Muscle layer of duodenum (tissue), 2 donors: ENCODE measurements around the gene LNPK.
"Not testable (repeated sequence)": the region's sequence is repeated elsewhere in the genome, so short reads cannot be mapped to it uniquely, and the experiment has no call there.

Source experiments
- H3K27ac ChIP-seq: one replicate; pipeline ENCODE4 v1.7.0; 2013; ENCODE audit warnings: mild to moderate bottlenecking, low read length
- H3K27me3 ChIP-seq: one replicate; pipeline ENCODE4 v1.7.0; 2013; ENCODE audit warnings: low read depth, mild to moderate bottlenecking, control low read depth, low read length
- H3K36me3 ChIP-seq, 2 donors: one replicate each; pipeline ENCODE4 v1.7.0; 2013; ENCODE audit warnings: low read length in 2 of 2, control low read depth in 1 of 2, mild to moderate bottlenecking in 1 of 2; ENCODE audit not compliant: insufficient read depth in 2 of 2, control insufficient read depth in 1 of 2
- H3K4me1 ChIP-seq, 2 donors: one replicate each; pipeline ENCODE4 v1.7.0; 2013; ENCODE audit warnings: low read length in 2 of 2, mild to moderate bottlenecking in 2 of 2, control low read depth in 1 of 2, moderate library complexity in 1 of 2; ENCODE audit not compliant: insufficient read depth in 2 of 2, control insufficient read depth in 1 of 2
- H3K4me3 ChIP-seq, 2 donors: one replicate each; pipeline ENCODE4 v1.7.0; 2013; ENCODE audit warnings: low read length in 2 of 2, low read depth in 1 of 2, mild to moderate bottlenecking in 1 of 2
- H3K9me3 ChIP-seq, 2 donors: one replicate each; pipeline ENCODE4 v1.7.0; 2013; ENCODE audit warnings: low read length in 2 of 2, control low read depth in 1 of 2, mild to moderate bottlenecking in 1 of 2; ENCODE audit not compliant: control insufficient read depth in 1 of 2
- donor health status: healthy.

The LNPK gene

DNA sequence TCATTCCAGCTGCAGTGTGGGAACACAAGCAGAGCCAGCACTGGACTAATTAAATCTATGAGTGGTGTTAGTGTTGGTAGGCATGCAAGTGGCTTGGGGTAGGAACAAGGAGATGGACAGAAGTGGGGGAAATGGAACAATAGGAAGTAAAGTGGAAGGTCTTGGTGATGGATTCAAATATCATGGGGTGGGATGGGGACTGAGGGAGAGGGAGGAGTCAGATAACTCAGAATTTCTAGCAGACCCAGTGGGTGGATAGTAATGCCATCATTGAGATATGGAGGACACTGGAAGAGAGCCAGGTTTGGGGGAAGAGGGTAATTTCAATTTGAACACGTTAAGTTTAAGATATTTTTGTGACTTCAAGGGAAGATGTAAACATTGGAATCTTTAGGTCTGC lies 2.9 kb upstream of the LNPK start:
- Histone ChIP-seq H3K9me3 (no peaks in the 10 kb centered on the region), H3K27me3 (no peaks in the 10 kb centered on the region), H3K4me1 (peaks cover 4 to 9% of the 10 kb centered on the region in 2 donors), H3K27ac (no peak overlapping the region), H3K36me3 (no peaks in the 10 kb centered on the region), H3K4me3 (no peak overlapping the region)

DNA sequence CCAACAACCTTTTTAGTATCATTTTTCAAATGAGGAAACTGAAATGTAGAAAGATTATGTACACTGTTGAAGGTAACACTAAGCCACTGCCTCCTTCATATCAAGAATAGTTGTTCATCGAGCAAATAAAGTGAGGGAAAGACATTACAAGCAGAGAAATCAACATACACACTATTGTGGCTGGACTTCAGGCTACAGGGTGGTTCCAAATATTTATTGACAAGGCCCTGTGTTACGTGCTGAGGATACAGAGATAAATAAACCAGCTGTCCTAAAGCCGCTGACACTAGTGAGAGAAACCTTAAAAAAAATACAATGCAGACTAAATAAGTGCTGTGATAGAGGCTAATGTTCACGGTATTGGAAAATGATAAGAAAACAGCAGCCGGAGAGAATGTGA lies 1.9 kb upstream of the LNPK start:
- H3K27me3 ChIP-seq = no peaks in the 10 kb centered on the region
- no peaks in the 10 kb centered on the region for H3K36me3 ChIP-seq
- no peaks in the 10 kb centered on the region for H3K9me3 ChIP-seq
- H3K4me3 ChIP-seq = peak overlapping the region in 1 of 2 donors; percentile 48
- no peak overlapping the region for H3K27ac ChIP-seq
- peaks cover 4 to 9% of the 10 kb centered on the region in 2 donors for H3K4me1 ChIP-seq

DNA sequence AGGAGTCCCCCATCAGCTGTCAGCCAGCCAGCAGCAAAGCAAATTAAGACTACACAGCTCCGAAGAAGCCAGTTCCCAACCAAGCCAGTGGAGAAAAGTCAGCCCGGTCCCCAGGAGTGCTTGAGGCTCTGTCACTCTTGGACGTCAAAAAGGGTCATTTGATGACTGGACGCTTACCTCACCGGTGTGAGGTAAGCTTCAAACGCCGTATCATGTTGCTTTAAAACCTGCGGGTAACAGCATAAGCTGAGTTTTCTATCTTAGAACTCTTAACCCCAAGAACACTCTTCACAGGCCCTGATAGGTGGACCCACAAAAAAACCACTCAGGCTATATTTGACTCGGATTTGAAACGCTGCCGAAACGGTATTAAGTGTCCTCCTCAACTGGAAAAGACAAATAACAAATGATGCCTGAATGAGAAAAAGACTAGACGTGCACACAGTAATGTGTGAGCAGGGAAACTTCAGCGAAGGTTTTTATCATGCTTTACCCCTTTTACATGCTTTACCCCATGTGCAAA lies 682 bp upstream of the LNPK start:
- peak overlapping the region; percentile 49 for H3K27ac ChIP-seq
- peak overlapping the region; percentile 80 to 94 for H3K4me3 ChIP-seq
- no peaks in the 10 kb centered on the region for H3K9me3 ChIP-seq
- H3K36me3 ChIP-seq = no peaks in the 10 kb centered on the region
- no peaks in the 10 kb centered on the region for H3K27me3 ChIP-seq
- H3K4me1 ChIP-seq = peaks cover 4 to 9% of the 10 kb centered on the region in 2 donors

DNA sequence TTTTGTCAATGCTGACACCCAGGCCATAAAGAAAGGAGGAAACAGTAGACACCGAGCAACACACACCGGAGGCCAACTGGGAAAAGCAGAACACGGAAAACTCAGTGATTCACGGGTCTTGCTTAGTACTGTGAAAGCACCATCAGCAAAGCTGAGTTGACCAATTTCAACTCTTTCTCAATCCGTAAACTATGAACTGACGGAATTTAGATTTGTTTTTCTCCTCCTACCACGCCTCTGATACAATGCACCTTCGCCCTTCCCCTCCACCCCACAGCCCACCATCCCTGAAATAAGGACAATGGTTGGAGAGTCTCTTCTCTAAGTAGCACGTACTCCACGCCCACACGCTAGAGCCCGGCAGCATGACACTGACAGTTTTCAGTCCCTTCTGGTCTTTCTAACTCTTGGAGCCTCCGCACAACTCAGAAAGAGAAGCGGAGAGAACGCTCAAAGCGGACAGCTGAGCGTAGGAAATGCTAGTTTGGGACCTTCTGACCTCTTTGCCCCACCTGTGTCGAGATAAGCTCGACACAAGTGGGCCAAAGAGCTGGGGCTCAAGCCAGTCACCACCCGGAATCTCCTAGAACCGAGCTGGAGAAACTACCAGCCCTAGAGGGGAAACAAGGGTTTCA lies 669 bp downstream of the LNPK start:
- Histone ChIP-seq H3K36me3 (no peaks in the 10 kb centered on the region), H3K4me3 (peak overlapping the region; percentile 80 to 94), H3K27ac (peak overlapping the region; percentile 92), H3K4me1 (peaks cover 4 to 9% of the 10 kb centered on the region in 2 donors), H3K27me3 (no peaks in the 10 kb centered on the region), H3K9me3 (no peaks in the 10 kb centered on the region)

DNA sequence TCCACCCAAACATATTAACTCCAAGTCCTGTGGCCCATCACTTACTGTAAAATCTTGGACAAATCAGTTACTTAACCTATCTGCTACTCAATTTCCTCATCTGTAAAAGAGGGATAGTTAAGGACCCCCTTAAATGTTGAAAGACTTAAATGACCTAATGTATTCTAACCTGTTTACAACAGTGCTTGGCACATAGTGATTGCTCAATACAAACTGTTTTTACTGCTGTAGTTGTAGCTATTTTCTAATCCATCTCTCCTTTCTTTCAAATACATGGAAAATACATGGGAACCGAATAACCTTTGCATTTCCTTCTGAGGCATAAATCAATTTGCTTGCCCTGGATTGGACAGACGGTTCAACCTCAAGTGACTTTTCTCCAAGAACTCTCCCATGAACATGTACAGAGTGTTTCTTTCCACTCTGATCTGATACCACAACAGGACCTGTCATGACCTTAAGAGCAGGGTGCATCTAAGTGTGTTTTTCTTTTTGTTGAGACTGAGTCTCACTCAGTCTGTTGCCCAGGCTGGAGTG lies 2.7 kb downstream of the LNPK start:
- peaks cover 4 to 9% of the 10 kb centered on the region in 2 donors for H3K4me1 ChIP-seq
- H3K36me3 ChIP-seq = no peaks in the 10 kb centered on the region
- H3K27me3 ChIP-seq = no peaks in the 10 kb centered on the region
- H3K9me3 ChIP-seq = no peaks in the 10 kb centered on the region
- no peak overlapping the region for H3K27ac ChIP-seq
- H3K4me3 ChIP-seq = no peak overlapping the region

DNA sequence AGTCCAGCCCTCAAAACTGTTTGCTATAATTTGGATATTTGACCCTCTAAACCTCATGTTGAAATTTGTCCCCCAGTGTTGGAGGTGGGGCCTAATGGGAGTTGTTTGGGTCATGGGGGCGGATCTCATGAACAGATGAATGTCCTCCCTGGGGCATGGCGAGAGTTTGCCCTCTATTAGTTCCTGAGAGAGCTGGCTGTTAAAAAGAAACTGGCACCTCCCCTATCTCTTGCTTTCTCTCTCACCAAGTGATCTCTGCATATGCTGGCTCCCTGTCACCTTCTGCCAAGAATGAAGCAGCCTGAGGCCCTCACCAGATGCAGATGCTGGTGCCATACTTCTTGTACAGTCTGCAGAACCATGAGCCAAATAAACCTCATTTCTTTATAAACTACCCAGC lies 12.0 kb downstream of the LNPK start:
- no peaks in the 10 kb centered on the region for H3K4me1 ChIP-seq
- H3K27ac ChIP-seq = no peak overlapping the region
- peaks cover 0 to 14% of the 10 kb centered on the region in 2 donors for H3K36me3 ChIP-seq
- no peaks in the 10 kb centered on the region for H3K9me3 ChIP-seq
- H3K27me3 ChIP-seq = no peaks in the 10 kb centered on the region
- H3K4me3 ChIP-seq = no peak overlapping the region

DNA sequence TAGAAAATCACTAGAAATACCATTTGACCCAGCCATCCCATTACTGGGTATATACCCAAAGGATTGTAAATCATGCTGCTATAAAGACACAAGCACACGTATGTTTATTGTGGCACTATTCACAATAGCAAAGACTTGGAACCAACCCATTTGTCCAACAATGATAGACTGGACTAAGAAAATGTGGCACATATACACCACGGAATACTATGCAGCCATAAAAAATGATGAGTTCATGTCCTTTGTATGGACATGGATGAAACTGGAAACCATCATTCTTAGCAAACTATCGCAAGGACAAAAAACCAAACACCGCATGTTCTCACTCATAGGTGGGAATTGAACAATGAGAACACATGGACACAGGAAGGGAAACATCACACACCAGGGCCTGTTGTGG lies 14.9 kb downstream of the LNPK start:
- H3K27ac ChIP-seq, H3K4me1 ChIP-seq, H3K4me3 ChIP-seq, H3K27me3 ChIP-seq, H3K9me3 ChIP-seq: not testable (repeated sequence)
- peaks cover 5 to 14% of the 10 kb centered on the region in 2 donors for H3K36me3 ChIP-seq

DNA sequence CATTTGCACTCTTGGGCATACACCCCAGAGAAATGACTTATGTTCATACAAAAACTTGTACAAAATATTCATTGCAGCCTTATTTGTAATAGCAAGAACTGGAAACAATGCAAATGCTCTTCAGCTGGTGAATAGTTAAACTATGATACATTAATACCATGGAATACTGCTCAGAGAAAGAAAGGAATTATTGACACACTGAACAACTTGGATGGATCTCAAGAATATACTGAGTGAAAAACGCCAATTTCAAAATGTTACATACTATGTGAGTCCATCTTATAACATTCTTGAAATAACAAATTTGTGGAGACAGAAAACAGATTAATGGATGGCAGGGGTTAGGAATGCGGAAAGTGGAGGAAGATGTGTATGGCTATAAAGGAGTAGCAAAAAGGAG lies 17.2 kb downstream of the LNPK start:
- Histone ChIP-seq H3K4me3 (no peak overlapping the region), H3K9me3 (no peaks in the 10 kb centered on the region), H3K36me3 (peaks cover 5 to 6% of the 10 kb centered on the region in 2 donors), H3K27me3 (no peaks in the 10 kb centered on the region), H3K27ac (no peak overlapping the region), H3K4me1 (no peaks in the 10 kb centered on the region)

DNA sequence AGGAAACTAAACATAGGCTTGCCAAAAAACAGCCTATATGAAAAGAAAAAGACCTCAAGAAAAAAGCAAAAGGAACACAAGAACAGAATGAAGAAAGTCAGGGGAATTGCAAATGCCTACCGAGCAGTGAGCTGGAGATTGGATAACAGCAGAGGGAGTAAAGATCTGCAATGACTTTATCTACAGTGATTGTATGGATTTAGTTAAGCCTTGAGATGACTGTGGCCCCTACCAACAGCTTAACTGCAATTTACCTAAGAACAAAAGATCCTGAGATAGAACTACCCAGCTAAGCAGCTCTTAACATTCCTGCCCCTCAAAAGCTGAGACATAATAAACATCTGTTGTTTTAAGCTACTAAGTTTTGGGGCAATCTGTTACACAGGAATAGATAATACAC lies 20.5 kb downstream of the LNPK start:
- H3K36me3 ChIP-seq = peaks cover 9 to 10% of the 10 kb centered on the region in 2 donors
- no peak overlapping the region for H3K27ac ChIP-seq
- no peak overlapping the region for H3K4me3 ChIP-seq
- no peaks in the 10 kb centered on the region for H3K4me1 ChIP-seq
- H3K27me3 ChIP-seq = no peaks in the 10 kb centered on the region
- no peaks in the 10 kb centered on the region for H3K9me3 ChIP-seq

DNA sequence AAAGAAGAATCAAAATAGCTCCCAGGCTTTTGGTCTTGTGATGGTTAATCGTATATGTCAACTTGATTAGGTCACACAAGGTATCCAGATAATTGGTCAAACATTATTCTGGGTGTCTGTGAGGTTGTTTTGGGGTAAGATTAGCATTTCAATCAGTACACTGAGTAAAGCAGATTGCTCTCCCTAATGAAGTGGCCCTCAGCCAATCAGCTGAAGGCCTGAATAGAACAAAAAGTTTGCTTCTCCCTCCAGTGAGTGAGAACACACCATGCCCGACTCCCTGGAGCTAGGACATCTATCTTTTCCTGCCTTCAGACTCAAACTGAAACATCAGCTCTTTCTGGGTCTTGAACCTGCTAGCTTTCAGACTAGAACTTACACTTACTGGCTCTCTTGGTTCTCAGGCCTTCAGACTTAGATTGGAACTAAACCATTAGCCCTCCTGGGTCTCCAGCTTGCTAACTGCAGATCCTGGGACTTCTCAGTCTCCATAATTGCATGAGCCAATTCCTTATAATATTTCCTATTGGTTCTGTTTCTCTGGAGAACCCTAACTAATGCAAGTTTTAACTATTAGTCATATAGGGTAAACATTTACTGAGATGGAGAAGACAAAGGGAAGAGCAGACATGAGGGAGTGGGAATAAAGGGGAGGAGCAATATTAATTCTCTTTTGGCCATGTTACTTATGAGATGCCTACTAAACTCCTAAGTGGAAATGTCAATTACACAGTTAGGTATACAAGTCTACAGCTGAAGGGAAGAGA lies 25.5 kb downstream of the LNPK start:
- Histone ChIP-seq H3K36me3 (peaks cover 6 to 35% of the 10 kb centered on the region in 2 donors), H3K4me1 (no peaks in the 10 kb centered on the region), H3K27ac (no peak overlapping the region), H3K9me3 (peaks cover 0 to 9% of the 10 kb centered on the region in 2 donors), H3K4me3 (no peak overlapping the region), H3K27me3 (no peaks in the 10 kb centered on the region)

DNA sequence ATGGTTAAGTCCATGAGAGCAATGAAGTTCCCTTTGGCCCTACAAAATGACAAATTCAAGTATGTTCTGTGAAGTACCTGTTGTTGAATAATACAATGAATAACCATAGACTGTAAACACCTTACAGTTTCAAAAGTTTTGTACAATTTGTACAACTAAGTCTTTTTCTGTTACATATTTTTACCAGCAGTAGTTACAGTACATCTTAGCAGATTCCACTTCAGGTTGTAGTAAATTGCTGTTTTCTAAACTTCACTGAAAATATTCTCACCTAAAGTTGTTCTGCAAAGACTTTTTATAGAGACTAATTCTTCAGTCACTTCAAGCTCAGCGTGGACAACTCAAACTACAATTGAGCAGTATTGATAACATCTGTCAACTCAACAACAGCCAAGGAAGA lies 28.7 kb downstream of the LNPK start:
- H3K4me1 ChIP-seq = no peaks in the 10 kb centered on the region
- H3K4me3 ChIP-seq = no peak overlapping the region
- H3K27me3 ChIP-seq = no peaks in the 10 kb centered on the region
- peaks cover 6 to 35% of the 10 kb centered on the region in 2 donors for H3K36me3 ChIP-seq
- no peak overlapping the region for H3K27ac ChIP-seq
- peaks cover 0 to 9% of the 10 kb centered on the region in 2 donors for H3K9me3 ChIP-seq
